Central memory CD8-positive, alpha-beta T cell (primary cell): ENCODE measurements around the gene SIPA1L3.

Experiments used
- ATAC-seq: fragments of 150-1000 bp; cut with Tn5 transposase; replicated peaks from 2 replicates; pipeline ENCODE4 v1.10.0; 2022; ENCODE audit warnings: mild to moderate bottlenecking, moderate FRiP score, moderate number of reproducible peaks; ENCODE audit not compliant: poor library complexity, severe bottlenecking; ENCODE audit errors: extremely low read depth
- DNase-seq, 2 donors: peaks; one replicate each; pipeline ENCODE4 v3.0.0; 2021; ENCODE audit warnings: low spot score in 2 of 2
- H3K27ac Mint-ChIP-seq: one replicate; pipeline ENCODE4 v1.8.0; 2022; ENCODE audit warnings: low read depth, mild to moderate bottlenecking, moderate library complexity, mixed read lengths
- H3K27me3 Mint-ChIP-seq: one replicate; pipeline ENCODE4 v1.8.0; 2022; ENCODE audit warnings: mixed read lengths
- H3K36me3 Mint-ChIP-seq: one replicate; pipeline ENCODE4 v1.8.0; 2022; ENCODE audit warnings: mild to moderate bottlenecking, moderate library complexity, mixed read lengths; ENCODE audit not compliant: insufficient read depth
- H3K4me1 Mint-ChIP-seq: one replicate; pipeline ENCODE4 v1.8.0; 2022; ENCODE audit warnings: mixed read lengths
- H3K4me3 Mint-ChIP-seq: one replicate; pipeline ENCODE4 v1.8.0; 2022; ENCODE audit warnings: mild to moderate bottlenecking, moderate library complexity, mixed read lengths
- H3K9me3 Mint-ChIP-seq: one replicate; pipeline ENCODE4 v1.8.0; 2022; ENCODE audit warnings: mixed read lengths

SIPA1L3 gene

DNA sequence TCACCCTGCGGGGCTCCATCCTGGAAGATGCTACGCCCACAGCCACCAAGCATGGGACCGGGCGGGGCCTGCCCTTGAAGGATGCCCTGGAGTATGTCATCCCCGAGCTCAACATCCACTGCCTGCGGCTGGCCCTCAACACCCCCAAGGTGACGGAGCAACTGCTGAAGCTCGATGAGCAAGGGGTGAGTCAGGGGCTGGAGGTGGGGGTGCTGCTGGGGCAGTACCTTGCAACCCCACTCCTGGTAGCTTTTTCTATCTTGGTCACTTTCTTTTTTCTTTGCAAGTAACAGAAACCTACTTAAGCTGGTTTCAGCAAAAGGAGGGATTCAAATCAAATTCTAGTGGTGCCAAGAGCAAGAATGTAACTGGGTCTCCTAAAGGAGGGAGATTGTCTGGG lies 193.0 kb downstream of the SIPA1L3 start:
- ATAC-seq = no peak
- no peak overlapping the region for H3K4me3 Mint-ChIP-seq
- H3K27me3 Mint-ChIP-seq = no peaks in the 10 kb centered on the region
- DNase-seq = no peak
- H3K27ac Mint-ChIP-seq = no peak overlapping the region
- peaks cover 9% of the 10 kb centered on the region for H3K4me1 Mint-ChIP-seq
- peaks cover 7% of the 10 kb centered on the region for H3K9me3 Mint-ChIP-seq
- H3K36me3 Mint-ChIP-seq = peaks cover 11% of the 10 kb centered on the region

DNA sequence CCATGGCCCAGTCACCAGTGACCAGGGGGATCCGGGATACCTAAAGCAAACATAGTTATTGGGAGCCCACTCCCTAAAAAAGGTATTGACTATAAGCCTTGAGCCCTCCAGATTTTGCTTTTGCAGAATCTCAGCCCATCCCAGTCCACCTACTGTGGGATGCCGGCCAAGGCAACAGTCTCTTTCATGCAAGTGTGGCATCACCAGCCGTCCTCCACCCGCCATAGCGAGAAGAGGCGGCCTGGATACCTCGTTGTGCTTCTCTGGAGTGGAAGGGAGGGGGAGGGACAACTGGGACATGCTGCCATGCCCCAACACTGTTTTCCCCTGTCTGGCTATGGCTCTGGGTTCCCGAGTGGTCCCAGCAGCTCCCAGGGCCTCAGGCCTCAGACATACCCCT lies 193.6 kb downstream of the SIPA1L3 start:
- ATAC-seq = no peak
- no peak overlapping the region for H3K4me3 Mint-ChIP-seq
- DNase-seq = no peak

DNA sequence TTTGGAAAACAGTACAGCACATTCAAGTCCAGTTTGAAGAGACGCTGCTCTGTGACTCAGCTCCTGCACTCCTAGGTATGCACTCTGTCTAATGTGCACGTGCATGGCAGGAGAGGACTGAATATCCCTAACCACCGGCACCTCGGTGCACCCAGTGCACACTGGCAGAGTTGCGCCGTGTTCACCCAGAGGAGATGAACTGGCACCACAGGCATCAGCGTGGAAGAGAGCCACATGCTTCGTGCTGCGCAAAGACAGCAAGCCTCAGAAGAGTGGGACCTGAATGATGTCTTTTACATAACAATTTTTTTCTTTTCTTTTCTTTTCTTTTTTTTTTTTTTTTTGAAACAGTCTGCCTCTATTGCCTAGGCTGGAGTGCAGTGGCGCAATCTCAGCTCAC lies 194.7 kb downstream of the SIPA1L3 start:
- ATAC-seq (no peak), DNase-seq (no peak)
- peaks cover 7% of the 10 kb centered on the region for H3K9me3 Mint-ChIP-seq
- H3K27ac Mint-ChIP-seq = no peak overlapping the region
- H3K36me3 Mint-ChIP-seq = peaks cover 21% of the 10 kb centered on the region
- no peaks in the 10 kb centered on the region for H3K4me1 Mint-ChIP-seq
- no peaks in the 10 kb centered on the region for H3K27me3 Mint-ChIP-seq
- no peak overlapping the region for H3K4me3 Mint-ChIP-seq

More for the DNA sequence above, 193.6 kb downstream of the SIPA1L3 start:
- Mint-ChIP-seq H3K4me1 (peaks cover 3% of the 10 kb centered on the region), H3K27me3 (no peaks in the 10 kb centered on the region), H3K27ac (no peak overlapping the region), H3K9me3 (peaks cover 7% of the 10 kb centered on the region), H3K36me3 (peaks cover 15% of the 10 kb centered on the region)

DNA sequence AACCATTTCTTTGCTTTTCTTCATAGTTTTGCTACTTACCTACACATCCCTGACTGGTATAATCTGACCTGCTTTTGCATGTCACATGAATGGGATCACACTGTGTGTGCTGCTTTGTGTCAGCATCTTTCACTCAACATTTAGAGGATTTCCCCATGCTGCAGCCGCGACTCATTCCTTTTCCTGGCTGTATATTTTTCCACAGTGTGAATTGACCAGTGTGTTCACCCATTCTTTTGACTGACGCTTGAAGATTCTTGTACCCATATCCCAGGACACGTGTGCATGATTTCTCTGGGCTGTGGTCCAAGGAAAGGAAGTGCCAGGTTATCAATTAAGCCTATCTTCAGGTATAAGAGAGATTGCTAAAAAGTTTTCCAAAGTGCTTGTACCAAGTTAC lies 198.6 kb downstream of the SIPA1L3 start:
- H3K9me3 Mint-ChIP-seq = no peaks in the 10 kb centered on the region

DNA sequence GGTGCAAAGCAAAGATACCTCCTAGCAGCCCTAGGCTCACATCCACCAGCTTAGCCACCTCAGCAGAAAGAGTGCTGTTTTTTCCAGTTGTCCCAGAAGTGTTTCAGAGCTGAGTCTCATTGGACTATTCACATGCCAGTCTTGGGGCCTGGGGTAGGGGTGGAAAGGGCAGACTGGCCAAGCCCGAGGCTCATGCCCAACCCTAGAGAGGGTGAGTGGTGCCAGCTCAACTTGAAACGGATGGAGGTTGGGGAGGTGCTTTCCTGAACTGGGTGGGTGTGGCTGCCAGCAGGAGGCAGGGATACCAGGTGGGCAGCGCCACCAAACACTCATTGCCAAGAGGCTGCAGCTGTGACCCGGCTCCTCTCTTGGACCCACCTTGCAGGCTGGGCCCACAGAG lies 200.1 kb downstream of the SIPA1L3 start:
- ATAC-seq = no peak

More for the DNA sequence above, 198.6 kb downstream of the SIPA1L3 start:
- H3K27ac Mint-ChIP-seq = no peak overlapping the region
- H3K4me1 Mint-ChIP-seq = no peaks in the 10 kb centered on the region
- H3K4me3 Mint-ChIP-seq = no peak overlapping the region
- no peak for DNase-seq
- no peak for ATAC-seq
- H3K27me3 Mint-ChIP-seq = no peaks in the 10 kb centered on the region
- H3K36me3 Mint-ChIP-seq = peaks cover 26% of the 10 kb centered on the region

DNA sequence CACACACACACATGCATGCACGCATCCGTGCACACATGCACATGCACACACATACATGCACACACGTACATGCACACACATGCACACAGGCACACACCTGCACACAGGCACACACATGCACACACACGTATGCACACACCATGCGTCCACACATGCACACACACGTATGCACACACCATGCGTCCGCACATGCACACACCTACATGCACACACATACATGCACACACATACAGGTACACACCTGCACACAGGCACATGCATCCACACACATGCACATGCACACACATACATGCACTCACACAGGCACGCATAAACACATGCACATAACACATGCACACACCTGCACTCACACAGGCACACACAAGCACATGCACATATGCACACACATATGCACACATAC lies 204.9 kb downstream of the SIPA1L3 start:
- H3K27ac Mint-ChIP-seq = no peak overlapping the region
- no peaks in the 10 kb centered on the region for H3K27me3 Mint-ChIP-seq
- no peaks in the 10 kb centered on the region for H3K9me3 Mint-ChIP-seq
- peaks cover 16% of the 10 kb centered on the region for H3K4me1 Mint-ChIP-seq
- ATAC-seq (no peak), DNase-seq (no peak)
- no peak overlapping the region for H3K4me3 Mint-ChIP-seq
- H3K36me3 Mint-ChIP-seq = peaks cover 7% of the 10 kb centered on the region

More for the DNA sequence above, 200.1 kb downstream of the SIPA1L3 start:
- no peaks in the 10 kb centered on the region for H3K9me3 Mint-ChIP-seq
- no peaks in the 10 kb centered on the region for H3K27me3 Mint-ChIP-seq
- H3K4me1 Mint-ChIP-seq = no peaks in the 10 kb centered on the region
- no peak overlapping the region for H3K27ac Mint-ChIP-seq
- H3K4me3 Mint-ChIP-seq = no peak overlapping the region
- no peak for DNase-seq
- H3K36me3 Mint-ChIP-seq = peaks cover 20% of the 10 kb centered on the region

DNA sequence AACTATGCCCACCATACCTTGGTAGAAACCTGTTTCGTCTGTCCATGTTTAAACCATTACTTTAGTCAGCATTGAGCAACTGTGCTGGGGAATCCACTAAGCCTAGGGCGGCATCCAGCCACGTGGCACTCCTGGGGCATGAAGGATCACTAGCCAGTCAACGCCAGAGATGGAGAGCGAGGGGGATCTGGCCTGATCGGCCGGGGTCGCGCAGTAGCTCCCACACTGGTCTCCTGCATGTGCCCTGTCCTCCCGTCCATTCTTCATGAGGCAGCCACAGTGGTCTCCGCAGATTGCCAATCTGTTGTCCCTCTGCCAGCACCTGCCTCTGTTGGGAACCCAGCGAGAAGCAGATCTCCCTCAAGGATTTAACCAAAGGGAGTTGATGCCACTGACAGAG lies 207.6 kb downstream of the SIPA1L3 start:
- H3K4me1 Mint-ChIP-seq = peaks cover 16% of the 10 kb centered on the region
- no peak overlapping the region for H3K27ac Mint-ChIP-seq
- no peak overlapping the region for H3K4me3 Mint-ChIP-seq
- H3K9me3 Mint-ChIP-seq = no peaks in the 10 kb centered on the region
- ATAC-seq = no peak
- no peaks in the 10 kb centered on the region for H3K27me3 Mint-ChIP-seq
- H3K36me3 Mint-ChIP-seq = peaks cover 10% of the 10 kb centered on the region
- DNase-seq = no peak

DNA sequence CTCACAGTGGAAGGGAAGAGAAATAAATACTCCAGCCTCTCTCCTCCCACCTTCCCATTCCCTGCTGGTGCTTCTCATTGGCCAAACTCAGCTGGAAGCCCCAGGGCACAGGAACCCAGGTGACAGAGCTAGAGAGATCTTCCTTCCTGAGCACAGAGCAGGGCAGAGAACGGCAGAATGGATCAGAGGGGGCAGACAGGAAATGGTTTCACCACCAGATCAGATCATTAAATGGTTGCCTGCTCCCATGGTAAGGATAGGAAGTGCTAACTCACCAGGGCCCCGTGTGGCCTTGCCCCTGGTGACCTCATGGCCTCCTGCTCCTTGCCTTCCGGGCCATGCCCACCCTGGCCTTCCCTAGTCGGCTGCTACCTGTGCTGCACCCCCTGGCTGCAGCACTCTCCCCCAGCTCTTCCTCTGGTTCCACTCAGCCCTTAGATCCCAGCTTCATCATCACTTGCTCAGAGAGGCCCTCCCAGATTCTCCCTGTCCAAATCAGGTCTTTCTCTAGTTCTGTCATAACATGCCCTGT lies 208.3 kb downstream of the SIPA1L3 start:
- ATAC-seq (no peak), DNase-seq (no peak)
- H3K36me3 Mint-ChIP-seq = peaks cover 10% of the 10 kb centered on the region
- peaks cover 16% of the 10 kb centered on the region for H3K4me1 Mint-ChIP-seq
- peak overlapping the region; percentile 15 for H3K27ac Mint-ChIP-seq
- no peaks in the 10 kb centered on the region for H3K9me3 Mint-ChIP-seq
- H3K4me3 Mint-ChIP-seq = no peak overlapping the region
- no peaks in the 10 kb centered on the region for H3K27me3 Mint-ChIP-seq

DNA sequence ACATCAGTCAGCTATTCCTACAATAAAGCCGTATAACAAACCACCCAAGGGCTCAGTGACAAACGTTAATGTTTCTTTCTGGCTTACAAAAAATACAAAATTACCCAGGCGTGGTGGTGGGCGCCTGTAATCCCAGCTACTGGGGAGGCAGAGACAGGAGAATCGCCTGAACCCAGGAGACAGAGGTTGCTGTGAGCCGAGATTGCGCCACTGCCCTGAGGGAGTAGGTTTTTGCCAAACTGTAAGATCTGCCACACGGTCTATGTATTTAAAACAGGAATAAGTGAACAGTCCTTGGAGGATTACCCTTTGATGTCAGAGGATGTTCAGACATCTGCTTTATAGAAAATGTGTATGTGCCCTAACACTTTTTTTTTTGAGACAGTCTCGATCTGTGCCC lies 211.2 kb downstream of the SIPA1L3 start:
- Mint-ChIP-seq H3K27ac (no peak overlapping the region), H3K4me3 (no peak overlapping the region), H3K36me3 (peaks cover 12% of the 10 kb centered on the region), H3K27me3 (no peaks in the 10 kb centered on the region), H3K9me3 (no peaks in the 10 kb centered on the region), H3K4me1 (peaks cover 16% of the 10 kb centered on the region)
- ATAC-seq = no peak
- no peak for DNase-seq

DNA sequence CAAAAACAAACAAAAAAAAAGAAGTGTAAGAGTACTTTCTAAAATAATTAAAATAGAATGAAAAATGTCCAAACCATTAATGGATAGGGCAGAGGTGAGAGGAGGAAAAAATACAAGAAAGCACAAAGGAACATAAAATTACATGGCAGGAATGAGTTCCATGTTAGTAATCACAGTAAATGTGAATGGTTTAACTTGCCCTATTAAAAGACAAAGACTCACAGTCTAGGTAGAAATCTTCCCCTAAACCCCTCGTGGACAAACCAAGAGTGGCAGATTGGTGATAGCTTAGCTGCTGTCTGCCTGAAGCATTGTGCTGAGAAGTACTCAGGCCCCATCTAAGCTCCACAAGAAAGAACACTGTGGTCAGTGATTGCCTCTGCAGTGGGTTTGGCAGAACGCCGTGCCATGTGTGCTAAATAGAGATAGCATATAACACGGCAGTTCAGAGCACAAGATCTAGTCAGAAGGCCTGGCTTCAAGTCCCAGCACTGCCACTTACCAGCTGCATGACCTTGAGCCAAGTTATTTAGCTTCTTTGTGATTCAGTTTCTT lies 213.5 kb downstream of the SIPA1L3 start:
- Mint-ChIP-seq H3K36me3 (peaks cover 11% of the 10 kb centered on the region), H3K9me3 (no peaks in the 10 kb centered on the region), H3K4me1 (peaks cover 3% of the 10 kb centered on the region), H3K27ac (no peak overlapping the region), H3K27me3 (no peaks in the 10 kb centered on the region), H3K4me3 (no peak overlapping the region)
- DNase-seq (no peak), ATAC-seq (no peak)

DNA sequence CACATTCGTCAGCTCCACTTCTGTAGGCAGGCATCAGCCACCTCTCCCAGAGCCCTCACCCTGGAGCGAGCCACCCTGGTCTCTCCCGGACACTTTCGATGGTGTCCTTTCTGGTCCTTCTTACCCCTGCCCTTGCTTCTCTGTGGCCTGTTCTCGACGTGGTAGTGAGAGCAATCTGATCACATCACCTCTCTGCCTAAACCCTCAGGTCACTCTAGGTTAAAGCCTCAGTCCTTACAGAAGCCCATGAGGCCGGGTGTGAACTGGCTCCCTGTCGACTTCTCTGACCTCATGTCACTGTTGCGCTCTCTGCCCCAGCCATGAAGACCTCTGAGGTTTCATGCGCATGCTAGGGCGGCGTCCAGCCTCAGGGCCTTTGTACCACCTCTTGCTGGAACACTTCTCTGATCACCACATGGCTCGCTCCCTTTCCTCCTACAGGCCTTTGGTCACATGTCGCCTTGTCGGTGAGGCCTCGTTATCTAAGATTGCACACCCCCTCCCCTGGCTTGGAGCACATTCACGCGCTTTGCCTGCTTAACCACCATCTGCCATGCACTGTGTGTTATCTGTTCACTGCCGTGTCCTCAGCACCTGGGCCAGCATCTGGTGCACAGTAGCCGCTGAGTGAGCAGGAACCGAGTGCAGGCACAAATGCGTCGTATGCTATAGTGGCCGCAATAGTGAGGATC lies 215.5 kb downstream of the SIPA1L3 start:
- Mint-ChIP-seq H3K27ac (no peak overlapping the region), H3K9me3 (no peaks in the 10 kb centered on the region), H3K4me3 (no peak overlapping the region), H3K4me1 (no peaks in the 10 kb centered on the region), H3K27me3 (no peaks in the 10 kb centered on the region), H3K36me3 (peaks cover 11% of the 10 kb centered on the region)
- DNase-seq (no peak), ATAC-seq (no peak)

DNA sequence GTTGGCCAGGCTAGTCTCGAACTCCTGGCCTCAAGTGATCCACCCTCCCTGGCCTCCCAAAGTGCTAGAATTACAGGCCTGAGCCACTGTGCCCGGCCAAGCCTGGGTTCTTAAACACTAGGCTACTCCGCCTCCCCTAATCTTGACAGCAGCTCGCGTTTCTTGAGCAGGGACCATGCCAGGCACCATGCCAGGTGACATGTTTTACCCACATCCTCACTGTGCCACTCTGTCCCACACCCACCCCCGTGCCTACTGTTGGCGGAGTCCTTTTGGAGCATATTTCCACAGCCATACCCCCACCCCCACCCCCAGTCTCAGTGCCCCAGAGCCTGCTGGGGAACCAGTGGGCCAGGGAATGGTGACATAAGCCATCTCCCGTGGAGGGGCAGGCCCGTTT lies 218.2 kb downstream of the SIPA1L3 start:
- DNase-seq (no peak), ATAC-seq (no peak)
- no peaks in the 10 kb centered on the region for H3K4me1 Mint-ChIP-seq
- no peaks in the 10 kb centered on the region for H3K9me3 Mint-ChIP-seq
- H3K27ac Mint-ChIP-seq = no peak overlapping the region
- H3K36me3 Mint-ChIP-seq = peaks cover 5% of the 10 kb centered on the region
- no peak overlapping the region for H3K4me3 Mint-ChIP-seq
- no peaks in the 10 kb centered on the region for H3K27me3 Mint-ChIP-seq

DNA sequence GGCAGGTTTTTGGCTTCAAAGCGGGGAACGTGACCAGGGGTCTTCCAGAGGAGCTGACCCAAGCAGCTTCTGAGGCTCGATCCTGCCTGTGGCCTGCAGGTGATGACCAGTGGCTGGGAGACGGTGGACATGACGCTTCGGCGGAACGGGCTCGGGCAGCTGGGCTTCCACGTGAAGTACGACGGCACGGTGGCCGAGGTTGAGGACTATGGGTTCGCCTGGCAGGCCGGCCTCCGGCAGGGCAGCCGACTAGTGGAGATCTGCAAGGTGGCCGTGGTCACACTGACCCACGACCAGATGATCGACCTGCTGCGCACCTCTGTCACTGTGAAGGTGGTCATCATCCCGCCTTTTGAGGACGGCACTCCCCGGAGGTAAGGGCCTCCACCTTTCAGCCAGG lies 223.4 kb downstream of the SIPA1L3 start:
- peaks cover 5% of the 10 kb centered on the region for H3K4me1 Mint-ChIP-seq
- no peak for DNase-seq

More for the DNA sequence above, 223.4 kb downstream of the SIPA1L3 start:
- no peak overlapping the region for H3K4me3 Mint-ChIP-seq
- H3K27ac Mint-ChIP-seq = no peak overlapping the region
- ATAC-seq = no peak
- H3K36me3 Mint-ChIP-seq = peaks cover 9% of the 10 kb centered on the region
- no peaks in the 10 kb centered on the region for H3K27me3 Mint-ChIP-seq
- H3K9me3 Mint-ChIP-seq = no peaks in the 10 kb centered on the region
